ENCODE data around the gene CXCL14.

The CXCL14 gene

DNA sequence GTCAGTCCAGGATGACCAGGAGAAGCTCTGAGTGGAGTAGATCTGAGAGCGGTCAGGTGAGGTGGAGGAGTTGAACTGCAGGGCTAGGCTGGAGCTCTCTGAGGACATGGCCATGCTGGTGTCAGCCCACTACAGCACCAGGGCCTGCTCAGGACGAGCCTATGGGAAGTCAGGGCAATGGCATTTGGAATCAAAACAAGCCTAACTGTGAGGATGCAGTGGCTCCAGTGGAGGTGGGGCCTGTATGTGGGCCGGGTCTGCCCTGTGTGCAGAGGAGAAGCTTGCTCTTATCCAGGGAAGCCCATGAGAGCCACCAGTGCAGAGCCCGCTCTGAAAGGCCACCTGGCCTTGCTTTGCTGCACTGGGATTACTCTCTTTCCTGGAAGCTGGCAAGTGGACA is 11.1 kb downstream of the CXCL14 start:
- no peak for DNase-seq (ENCODE audit: low spot score)

DNA sequence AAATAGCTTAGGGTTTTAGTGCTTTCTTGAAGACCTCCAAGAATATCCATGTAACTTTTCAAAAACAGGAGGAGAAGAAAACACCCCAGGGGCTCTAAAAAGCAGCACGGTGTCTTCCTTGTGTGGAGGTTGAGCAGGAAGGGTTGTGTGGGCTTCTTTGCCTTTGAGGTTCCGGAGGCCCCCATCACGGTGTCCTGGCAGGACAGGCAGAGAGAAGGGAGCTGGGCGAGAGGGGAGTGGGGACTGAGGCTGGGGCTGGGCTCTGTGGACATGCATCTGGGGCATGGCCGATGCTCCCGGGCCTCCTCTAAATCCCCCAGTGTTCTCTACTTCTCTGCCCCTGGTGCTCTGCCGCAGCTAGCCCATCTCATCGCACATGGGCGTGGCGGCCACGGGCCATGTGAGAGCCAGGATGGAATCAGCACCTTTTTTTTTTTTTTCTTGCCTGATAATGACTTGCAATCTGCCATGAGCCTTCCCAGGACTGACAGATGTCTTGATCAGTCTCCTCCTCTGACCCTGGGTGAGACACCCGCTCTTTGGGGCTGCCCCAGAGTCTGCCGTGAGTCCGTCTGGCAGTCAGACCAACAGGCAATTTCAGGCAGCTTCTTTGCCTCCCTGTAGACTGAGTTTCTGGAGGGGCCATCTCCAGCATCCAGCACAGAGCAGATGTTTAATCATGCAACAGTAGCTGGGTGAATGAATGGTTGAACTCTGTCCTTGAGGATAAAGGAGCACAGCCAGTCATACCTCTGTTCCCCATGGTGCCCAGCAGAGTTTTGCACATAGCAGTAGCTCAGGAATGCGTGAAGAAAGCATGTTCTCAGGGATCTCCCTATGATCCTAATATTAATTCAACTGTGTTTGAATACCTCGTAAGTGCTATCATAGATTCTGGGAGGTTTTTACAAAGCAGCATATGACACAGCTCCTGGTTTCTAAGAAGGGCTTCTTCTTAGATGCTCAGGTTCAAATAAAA is 12.1 kb downstream of the CXCL14 start:
- peak; percentile 30 for DNase-seq (ENCODE audit: low spot score)

DNA sequence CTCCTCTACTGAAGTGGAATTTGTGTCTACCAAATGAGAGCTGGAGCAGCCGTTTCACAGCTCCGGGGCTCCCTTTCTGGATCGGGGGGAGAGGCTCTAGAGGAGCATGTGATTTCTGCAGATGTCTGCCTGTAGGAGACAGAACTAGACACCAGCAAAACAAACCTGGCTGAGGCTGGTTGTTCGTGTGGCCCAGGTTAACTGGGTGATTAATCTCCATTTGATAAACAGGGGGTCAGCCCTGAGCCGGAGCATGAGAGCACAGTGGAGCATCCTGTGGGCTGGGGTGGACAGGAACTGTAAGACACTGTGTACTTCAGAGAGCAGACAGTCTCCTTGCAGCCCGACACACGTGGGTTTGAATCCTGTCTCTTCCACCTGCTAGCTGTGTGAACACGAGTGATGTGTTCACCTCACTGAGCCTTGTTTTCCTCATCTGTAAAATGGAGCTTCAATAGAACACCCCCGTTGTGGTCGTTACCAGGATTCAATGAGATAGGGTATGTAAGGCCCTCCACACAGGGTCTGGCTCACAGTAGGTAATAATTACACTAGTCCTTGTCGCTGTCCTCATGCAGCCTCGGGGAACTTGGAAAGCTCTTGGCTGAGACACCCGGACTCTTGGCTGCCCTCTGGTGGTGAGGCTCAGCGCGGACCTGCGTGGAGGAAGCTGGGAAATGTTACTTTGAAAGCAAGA is 12.9 kb downstream of the CXCL14 start:
- peak; percentile 79 for DNase-seq (ENCODE audit: low spot score)

DNA sequence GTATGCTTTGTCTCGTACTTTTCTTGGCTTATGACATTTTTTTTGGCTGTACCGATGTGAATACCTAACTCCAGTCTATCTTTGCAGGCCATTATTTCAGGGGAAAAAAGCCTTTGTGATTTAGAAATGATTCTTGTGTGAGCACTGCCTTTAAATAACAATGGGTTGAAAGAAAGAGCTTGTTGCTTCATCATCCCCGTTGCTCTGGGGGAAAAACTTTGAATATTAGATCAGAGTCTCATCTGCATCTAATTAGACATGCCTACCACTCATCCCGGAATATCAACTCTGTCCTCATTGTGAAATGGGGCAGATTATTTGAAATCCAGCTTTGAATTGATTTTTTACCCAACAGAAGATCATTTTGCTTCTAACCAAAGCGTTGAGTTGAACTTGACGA is 13.5 kb downstream of the CXCL14 start:
- no peak for DNase-seq (ENCODE audit: low spot score)

DNA sequence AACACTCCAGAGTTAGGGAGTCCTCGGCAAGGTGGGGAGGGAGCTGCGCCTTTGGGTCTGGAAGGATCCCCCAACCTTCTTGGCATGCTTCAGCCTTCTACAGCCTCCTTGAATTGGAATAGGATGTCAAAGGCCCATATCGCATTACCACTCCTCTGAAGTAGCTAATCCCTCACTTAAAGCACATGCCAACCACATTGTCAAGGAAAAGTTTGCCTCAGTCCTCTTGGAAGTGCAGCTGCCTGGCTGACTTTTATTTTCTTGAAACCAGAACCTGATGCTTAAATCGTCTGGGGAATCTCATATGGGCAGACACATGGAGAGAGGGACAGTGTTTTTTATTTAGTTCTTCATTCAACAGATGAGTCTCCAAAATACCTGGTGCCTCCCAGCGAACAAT is 14.5 kb downstream of the CXCL14 start:
- no peak for DNase-seq (ENCODE audit: low spot score)

DNA sequence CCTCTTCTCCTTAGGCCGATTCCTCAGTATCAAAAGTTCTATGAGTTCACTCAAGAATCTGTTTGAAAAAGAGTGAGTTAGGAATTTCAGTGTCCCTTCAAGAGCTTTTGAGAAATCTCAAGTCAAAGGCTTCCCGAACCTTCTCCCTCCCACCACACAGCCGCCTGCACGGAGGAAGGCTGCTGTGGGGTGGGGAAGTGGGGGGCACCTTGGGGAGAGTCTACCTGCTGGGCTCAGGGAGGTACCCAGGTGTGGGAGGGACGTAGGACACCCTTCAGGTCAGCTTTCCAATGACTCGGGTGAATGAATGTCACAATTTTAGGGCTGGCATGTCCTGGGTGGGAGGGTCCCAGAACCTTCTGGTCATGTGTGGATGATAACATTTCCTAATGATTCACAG is 17.5 kb downstream of the CXCL14 start:
- DNase-seq (ENCODE audit: low spot score): no peak

DNA sequence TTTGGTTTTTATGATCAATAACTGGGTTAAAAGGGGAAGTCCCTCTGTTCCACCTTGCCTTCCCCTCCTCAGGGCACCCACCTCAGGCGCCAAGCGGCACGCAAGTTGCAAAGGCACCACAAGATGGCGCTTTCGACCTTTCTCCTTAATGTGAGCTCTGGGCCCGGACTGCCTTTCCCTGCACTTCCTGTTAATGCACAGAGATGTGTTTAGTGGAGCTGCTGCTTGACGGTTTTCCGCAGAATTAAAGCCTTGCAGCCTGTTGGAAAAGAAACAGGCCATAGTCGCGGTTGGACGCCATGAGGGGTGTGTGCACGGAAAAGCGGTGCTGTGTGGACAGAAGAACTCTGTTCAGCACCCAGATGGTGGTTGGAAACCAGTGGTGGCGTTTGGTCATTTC is 17.9 kb downstream of the CXCL14 start:
- peak; percentile 65 for DNase-seq (ENCODE audit: low spot score)

DNA sequence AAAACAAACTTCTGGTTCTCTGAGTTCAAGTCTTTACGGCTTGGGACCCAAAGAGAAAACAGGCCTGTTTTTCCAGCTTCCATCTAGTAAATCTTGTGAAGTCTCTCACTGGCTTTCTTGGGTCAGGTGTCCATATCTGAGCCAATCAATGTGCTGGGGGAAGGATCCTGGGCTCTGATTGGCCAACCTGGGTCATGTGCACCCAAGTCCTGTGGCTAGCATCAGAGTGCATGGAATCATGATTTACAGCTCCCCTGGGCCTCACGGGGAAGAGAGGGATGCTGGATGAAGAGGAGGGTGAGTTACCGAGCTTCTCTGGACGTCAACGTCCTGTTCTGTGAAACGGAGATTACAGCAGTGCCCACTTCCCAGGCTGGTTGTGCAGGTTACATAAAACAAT is 19.4 kb downstream of the CXCL14 start:
- DNase-seq (ENCODE audit: low spot score): no peak

DNA sequence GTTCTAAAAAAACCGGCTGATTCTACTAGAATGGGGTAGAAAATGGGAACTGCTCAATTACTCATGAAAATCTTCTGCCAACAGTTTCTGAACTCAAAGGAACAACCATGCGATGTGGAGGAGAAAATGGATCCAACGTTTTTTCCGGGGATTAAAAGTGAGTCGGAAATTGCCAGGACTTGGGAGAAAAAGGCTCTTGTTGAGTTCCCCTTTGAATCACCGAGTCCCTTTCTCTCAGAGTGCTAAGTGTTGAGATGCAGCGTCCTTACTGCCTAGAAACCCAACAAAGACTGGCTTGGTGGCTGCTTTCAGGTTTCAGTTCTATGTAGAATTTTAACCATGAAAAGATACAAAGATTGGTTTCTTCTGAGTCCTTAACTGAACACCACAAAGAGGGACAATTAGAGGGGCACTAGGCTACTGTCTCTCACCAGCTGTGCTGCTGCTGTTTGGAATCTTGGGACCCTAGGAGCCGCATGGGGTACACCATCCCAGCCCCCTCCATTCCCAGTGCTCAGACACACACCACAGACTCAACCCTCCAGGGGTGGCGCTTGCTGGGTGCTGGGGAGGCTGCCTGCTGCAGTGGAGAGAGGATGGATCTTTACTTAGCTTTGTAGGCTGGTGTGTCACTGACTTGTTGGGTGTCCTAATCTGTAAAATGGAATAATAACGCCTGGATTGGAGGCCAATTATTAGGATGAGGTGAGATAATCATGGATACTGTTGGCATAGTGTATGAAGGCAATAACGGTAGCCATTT is 21.5 kb downstream of the CXCL14 start:
- DNase-seq (ENCODE audit: low spot score): no peak

DNA sequence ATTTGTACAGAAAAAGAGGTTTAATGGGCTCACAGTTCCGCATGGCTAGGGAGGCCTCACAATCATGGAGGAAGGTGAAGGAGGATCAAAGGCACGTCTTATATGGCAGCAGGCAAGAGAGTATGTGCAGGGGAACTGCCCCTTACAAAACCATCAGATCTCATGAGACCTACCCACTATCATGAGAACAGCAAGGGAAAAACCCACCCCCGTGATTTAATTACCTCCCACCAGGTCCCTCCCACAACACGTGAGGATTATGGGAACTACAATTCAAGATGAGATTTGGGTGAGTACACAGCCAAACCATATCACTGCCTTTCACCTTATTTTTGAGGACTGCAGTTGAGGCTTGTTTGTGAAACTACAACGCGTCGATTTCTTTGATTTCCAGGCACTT is 22.2 kb downstream of the CXCL14 start:
- no peak for DNase-seq (ENCODE audit: low spot score)

DNA sequence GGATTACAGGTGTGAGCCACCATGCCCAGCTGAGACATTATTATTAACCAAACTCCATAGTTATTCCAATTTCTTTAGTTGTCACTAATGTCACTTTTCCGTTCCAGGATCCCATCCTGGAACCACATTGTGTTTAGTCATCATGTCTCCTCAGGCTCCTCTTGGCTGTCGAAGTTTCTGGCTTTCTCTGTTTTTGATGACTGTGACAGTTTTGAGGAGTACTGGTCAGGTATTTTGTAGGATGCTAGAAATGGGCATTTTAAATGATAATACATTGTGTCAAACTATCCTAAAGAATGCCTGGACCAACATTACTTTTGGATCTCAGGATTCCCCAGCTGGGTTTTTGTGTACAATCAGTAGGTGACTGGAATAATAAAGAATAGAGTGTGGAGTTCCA is 23.3 kb downstream of the CXCL14 start:
- no peak for DNase-seq (ENCODE audit: low spot score)

DNA sequence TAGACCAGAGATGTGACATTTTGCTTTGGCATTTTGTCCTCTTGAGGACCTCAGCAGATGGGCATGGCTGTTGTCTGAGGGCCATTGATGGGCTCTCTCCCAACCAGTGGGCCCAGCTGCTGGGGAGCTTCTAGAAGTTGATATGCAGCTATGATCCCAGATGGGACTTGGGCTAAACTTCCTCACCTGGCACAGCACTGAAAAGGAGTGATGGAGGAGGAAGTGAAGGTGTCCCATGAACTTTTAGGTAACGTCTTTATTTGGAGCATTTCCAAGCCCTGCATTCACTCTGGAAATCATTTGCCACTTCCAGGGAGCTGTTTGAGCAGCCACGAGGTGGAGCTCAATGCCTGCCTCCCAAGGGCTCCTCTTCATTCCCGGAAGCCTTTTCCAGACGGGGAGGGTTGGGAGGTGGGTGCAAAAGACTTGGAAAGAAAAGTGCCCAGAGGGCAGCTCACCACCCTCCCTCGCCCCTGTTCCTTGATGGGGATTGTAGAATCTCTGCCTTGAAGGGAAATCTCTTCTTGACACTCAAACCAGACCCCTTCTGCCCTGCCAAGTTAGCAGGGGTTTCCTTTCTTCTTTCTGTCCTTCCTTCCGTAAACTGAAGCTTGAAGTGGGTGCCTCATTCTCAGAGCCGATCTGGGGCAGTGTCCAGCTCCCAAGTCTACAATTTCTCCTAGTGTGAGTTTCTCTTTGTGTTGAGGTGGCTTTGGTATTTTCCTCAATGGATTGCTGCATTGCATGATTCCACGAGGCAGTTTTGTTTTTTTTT is 24.9 kb downstream of the CXCL14 start:
- DNase-seq (ENCODE audit: low spot score): no peak

DNA sequence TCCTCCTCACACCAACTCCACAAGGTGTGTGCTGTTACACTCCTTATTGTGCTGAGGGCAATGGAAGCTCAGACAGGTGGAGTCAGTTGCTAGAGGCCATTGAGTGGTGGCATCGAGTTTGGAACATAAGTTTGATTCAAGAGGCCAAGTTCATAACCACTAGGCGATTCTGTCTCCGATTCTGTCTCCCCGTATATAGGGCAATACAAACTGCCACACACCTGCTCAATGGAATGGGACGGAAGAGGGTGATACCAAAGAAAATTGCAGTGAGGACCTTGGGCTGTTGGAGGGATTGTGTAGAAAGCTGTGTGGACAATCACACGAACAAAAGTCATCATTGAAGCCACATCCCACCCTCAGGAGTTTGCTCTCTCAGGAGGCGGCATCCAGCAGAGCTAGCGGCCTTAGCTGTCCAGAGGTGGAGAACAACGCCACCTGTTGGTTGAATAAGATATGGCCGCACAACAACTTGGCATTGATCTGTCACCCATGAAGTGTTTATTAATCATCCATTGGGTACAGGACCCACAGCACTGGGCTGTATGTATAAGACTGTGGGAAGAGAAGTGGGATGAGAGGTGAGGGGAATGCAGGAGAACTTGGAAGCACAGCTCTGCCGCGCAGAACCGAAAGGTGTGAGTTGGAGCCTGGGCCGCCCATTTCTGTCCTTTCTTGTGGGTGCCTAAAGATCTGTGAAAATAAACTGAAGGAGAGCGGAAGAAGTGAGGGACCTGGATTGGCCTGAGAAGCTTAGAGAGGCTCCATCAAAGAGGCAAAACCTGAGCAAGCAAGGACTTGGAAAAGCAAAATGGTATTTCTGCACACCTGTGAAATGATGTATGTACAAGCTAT is 27.0 kb downstream of the CXCL14 start:
- DNase-seq (ENCODE audit: low spot score): peak; percentile 79

DNA sequence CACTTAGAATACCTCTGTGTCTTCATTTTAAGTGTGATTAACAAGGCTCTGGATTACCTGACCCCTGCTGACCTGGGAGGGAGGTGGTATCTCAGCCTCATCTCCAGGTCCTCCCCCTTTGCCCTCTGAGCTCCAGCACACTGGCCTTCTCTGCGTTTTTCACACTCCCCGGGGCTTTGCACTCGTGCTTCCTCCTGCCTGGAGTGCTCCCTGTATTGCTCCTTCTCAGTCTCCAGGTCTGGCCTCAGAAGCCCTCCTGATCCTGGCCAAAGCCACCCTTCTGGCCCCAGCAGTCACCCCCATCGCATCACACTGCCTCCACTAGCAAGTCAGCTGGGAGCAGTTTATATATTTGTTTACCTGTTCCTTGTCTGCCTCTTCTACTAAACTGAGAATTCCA is 29.4 kb downstream of the CXCL14 start:
- no peak for DNase-seq (ENCODE audit: low spot score)

DNA sequence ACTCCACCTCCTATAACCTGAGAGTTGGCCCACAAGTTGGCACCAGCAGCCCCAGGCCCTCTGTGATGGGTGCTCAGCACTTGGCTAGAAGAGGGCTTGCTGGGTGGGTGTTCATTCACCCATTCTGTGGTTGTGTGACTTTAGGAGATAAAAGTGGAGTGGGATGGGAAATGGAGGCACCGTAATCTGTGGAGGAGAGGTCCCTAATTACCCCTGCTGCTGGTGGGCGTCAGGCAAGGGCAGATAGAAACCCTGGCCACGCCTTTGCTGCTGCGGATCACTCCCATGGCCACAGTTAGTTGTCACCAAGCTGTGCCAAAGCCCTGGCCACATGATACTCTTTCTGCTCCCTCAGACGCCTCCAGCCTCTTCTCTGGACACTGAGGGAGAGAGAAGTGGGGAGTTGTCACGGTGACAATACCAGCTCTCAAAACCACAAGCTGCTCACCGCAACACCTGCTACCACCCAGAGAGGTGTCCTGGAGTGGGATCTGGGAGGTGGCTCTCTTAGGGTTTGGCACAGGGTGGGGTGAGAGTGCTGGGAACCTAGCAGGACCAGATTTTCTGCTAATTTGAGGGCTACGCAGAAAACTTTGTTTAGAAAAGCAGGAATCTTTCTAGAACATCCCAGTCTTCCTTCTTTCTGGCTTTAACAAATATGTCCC is 31.1 kb downstream of the CXCL14 start:
- DNase-seq (ENCODE audit: low spot score): no peak

DNA sequence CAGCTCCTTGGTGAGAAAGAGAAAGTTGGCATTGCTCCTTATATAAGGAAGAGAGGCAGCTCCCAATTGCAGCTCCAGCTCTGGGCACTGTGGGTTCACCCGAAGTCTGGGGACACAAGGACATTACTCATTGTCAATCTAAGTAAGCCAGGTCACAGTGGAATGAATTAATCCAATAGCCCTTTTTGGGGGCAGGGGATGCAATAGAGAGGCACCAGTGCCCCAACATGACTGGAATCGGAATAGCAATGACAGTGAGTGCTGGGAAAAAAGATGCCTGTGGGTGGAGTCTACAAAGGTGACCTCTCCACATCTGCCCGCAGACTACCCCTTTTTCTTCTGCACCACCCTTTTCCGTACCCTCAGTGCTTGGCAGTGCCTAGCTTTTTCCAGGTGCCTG is 31.9 kb downstream of the CXCL14 start:
- no peak for DNase-seq (ENCODE audit: low spot score)

DNA sequence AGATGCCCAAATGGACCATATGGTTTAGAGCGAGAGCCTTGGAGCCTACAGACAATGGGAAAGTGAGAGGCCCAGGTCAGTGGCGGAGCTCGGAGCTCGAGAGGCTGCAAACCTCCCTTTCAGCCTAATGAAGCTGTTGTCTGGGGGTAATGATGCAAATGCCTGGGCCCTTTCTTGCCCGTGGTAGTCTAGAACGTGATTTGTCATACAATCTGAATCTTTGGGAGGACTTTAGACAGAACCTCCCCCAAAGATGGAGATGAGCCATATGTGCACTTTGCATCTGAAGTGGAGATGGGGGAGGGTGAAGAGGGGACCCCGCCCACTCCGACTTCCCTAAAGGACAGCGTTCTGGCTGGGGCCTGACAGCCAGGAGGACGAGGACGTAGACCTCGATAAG is 32.7 kb downstream of the CXCL14 start:
- DNase-seq (ENCODE audit: low spot score): no peak

DNA sequence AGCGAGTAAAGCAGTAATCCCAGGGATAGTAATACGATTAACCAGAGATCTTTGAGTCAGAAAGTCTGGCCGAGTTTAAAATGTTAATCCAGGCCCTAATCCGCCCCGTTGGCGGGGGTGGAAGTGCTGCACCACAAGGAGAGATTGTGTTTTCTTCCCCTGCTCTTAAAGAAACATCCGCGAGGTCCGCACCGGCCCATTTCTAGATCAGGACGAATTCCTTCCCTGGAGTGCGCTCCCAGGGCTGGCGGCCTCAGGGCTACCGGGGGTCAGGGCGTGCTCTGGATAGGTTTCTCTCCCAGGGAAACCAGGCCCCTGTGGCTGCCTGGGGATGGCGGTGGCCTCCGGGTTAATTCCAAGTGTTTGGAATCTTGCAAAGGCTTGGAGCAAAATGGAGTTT is 33.7 kb downstream of the CXCL14 start:
- DNase-seq (ENCODE audit: low spot score): no peak

DNA sequence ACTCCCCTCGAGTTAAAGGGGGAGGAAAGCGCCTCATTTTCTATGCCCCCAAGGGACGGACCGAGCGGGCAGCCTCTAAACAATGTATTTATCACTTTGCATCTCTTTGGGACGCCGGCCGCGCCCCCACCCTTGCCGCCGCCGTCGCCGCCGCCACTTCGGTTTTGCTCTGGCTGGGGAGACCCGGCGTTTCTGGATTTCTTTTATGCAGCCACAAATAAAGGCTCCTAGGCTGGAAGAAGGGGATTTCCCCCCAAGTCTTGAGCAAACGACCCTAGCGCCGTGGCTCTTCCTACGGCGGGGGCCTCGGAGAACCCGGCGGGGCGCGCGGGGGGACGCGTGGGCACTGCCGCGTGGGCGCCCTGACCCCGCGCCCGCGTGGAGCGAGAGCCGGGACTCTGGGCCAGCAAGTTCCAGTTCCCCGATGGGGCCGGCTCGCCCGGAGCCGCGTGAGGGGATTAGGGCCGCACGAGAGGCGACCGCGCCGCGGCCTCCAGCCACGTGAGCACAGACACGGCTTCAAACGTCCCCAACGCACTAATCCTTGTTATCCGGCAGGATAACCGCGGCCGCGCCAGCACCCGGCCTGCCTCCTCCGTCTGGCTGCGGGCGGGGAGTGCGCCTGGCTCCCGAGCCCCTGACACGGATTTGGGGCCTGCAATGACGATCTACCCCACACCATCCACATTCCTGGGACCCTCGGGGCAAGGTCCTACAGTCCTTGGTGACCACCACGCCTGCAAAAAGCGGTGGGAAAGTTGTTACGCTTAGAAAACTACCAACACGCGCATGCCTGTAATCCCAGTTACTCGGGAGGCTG is 35.1 kb downstream of the CXCL14 start:
- no peak for DNase-seq (ENCODE audit: low spot score)
